Suprapubic skin (tissue), 3 donors: ENCODE data around the gene EEA1.

Source experiments
- EP300 ChIP-seq: sonication (generic); formaldehyde crosslinking; IDR thresholded peaks from one replicate; pipeline ENCODE4 v1.6.1; 2017; ENCODE audit warnings: antibody characterized with exemption
- POLR2A ChIP-seq, 2 donors: fragments of 450-650 bp; IDR thresholded peaks; one replicate each; pipeline ENCODE4 v1.6.1; 2017; ENCODE audit warnings: antibody characterized with exemption in 2 of 2, mild to moderate bottlenecking in 2 of 2, moderate library complexity in 2 of 2
- TF ChIP-seq, protein P1 (sequence below), 2 donors: fragments of 200-600 bp in 1 of 2; fragments of 450-650 bp in 1 of 2; sonication (generic) in 1 of 2; IDR thresholded peaks; one replicate each; pipeline ENCODE4 v1.5.1; 2016 to 2019; ENCODE audit warnings: antibody characterized with exemption in 2 of 2, mild to moderate bottlenecking in 1 of 2, moderate library complexity in 1 of 2

DNA sequence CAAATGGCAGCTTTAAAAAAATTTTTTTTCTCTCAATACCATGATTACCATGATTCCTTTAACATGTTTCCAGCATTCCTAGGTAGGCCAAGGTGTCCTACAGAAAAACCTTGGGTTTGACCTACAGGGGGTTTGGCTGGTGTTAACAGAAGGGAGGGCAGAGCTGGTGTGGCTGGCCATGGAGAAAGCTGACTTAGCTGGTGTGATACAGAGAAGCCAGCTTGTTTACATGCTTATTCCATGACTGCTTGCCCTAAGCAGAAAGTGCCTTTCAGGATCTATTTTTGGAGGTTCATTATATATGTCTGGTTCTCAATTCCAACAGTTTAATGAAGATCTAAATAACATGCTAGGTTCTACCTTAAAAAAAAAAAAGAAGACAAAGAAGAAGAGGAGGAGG is 68.6 kb downstream of the EEA1 start:
- TF ChIP-seq, protein P1, sequence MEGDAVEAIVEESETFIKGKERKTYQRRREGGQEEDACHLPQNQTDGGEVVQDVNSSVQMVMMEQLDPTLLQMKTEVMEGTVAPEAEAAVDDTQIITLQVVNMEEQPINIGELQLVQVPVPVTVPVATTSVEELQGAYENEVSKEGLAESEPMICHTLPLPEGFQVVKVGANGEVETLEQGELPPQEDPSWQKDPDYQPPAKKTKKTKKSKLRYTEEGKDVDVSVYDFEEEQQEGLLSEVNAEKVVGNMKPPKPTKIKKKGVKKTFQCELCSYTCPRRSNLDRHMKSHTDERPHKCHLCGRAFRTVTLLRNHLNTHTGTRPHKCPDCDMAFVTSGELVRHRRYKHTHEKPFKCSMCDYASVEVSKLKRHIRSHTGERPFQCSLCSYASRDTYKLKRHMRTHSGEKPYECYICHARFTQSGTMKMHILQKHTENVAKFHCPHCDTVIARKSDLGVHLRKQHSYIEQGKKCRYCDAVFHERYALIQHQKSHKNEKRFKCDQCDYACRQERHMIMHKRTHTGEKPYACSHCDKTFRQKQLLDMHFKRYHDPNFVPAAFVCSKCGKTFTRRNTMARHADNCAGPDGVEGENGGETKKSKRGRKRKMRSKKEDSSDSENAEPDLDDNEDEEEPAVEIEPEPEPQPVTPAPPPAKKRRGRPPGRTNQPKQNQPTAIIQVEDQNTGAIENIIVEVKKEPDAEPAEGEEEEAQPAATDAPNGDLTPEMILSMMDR (IDR thresholded peaks at IDR 0.05), result no peak
- TF ChIP-seq EP300, result no peak
- no peak for TF ChIP-seq POLR2A (IDR thresholded peaks at IDR 0.05)
